PFSK-1 (cell line): ENCODE results near the gene CENPX.

Experiments
- FOXP2 ChIP-seq: optimal IDR thresholded peaks from 2 replicates; pipeline ENCODE3; 2011; ENCODE audit warnings: borderline replicate concordance, control low read depth, inconsistent platforms; ENCODE audit not compliant: insufficient read depth; ENCODE audit errors: extremely low read length, extremely low read depth
- POLR2AphosphoS5 ChIP-seq: IDR thresholded peaks from 2 replicates; pipeline ENCODE4 v1.6.1; 2012; ENCODE audit warnings: low read depth, mild to moderate bottlenecking, control low read depth, low read length, moderate library complexity
- SIN3A ChIP-seq: IDR thresholded peaks from 2 replicates; pipeline ENCODE4 v1.6.1; 2012; ENCODE audit warnings: mild to moderate bottlenecking, low read length, moderate library complexity, borderline replicate concordance; ENCODE audit not compliant: insufficient read depth
- TAF1 ChIP-seq: IDR thresholded peaks from 2 replicates; pipeline ENCODE4 v1.6.1; 2012; ENCODE audit warnings: low read length, control low read depth, borderline replicate concordance; ENCODE audit not compliant: insufficient read depth
- TF ChIP-seq, protein P1 (sequence below), 2 experiments: IDR thresholded peaks; 2 replicates each; pipeline versions ENCODE4 v1.6.1 to v1.8.0; 2011 to 2012; ENCODE audit warnings: low read depth in 2 of 2, low read length in 2 of 2, control low read depth in 1 of 2, inconsistent platforms in 1 of 2, mild to moderate bottlenecking in 1 of 2, moderate library complexity in 1 of 2; ENCODE audit not compliant: insufficient read depth in 1 of 2

DNA sequence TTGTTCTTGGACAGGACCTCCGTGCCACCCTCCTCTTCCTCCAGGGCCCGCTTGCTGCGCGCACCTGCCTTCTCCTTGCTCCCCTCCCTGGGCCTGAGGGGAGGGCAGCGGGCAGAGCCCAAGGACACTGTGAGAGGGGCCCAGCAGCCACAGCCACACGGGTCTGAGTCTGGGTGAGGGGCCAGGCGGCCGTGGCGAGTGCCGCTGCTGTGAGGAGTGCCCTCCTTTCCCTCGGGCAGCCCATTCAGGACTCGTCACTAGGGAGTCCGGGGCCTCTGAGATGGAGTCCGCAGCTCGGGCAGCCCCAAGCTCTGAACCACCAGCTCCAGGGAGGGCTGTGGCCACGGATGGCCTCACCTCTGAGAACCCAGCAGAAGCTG, 37.3 kb upstream of the CENPX start:
- TF ChIP-seq SIN3A = no peak
- no peak for TF ChIP-seq POLR2AphosphoS5
- no peak for TF ChIP-seq TAF1
- TF ChIP-seq FOXP2 = no peak
- TF ChIP-seq, protein P1, sequence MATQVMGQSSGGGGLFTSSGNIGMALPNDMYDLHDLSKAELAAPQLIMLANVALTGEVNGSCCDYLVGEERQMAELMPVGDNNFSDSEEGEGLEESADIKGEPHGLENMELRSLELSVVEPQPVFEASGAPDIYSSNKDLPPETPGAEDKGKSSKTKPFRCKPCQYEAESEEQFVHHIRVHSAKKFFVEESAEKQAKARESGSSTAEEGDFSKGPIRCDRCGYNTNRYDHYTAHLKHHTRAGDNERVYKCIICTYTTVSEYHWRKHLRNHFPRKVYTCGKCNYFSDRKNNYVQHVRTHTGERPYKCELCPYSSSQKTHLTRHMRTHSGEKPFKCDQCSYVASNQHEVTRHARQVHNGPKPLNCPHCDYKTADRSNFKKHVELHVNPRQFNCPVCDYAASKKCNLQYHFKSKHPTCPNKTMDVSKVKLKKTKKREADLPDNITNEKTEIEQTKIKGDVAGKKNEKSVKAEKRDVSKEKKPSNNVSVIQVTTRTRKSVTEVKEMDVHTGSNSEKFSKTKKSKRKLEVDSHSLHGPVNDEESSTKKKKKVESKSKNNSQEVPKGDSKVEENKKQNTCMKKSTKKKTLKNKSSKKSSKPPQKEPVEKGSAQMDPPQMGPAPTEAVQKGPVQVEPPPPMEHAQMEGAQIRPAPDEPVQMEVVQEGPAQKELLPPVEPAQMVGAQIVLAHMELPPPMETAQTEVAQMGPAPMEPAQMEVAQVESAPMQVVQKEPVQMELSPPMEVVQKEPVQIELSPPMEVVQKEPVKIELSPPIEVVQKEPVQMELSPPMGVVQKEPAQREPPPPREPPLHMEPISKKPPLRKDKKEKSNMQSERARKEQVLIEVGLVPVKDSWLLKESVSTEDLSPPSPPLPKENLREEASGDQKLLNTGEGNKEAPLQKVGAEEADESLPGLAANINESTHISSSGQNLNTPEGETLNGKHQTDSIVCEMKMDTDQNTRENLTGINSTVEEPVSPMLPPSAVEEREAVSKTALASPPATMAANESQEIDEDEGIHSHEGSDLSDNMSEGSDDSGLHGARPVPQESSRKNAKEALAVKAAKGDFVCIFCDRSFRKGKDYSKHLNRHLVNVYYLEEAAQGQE (IDR thresholded peaks at IDR 0.05; ENCODE audit: insufficient read depth in 1 of 2, low read depth in 2 of 2, low read length in 2 of 2) = no peak
